ENCODE data around the gene WDR5. TPM values are rescaled to one million over a fixed set of nuclear protein-coding genes. Genes with fewer than 3 reads are reported as not detected.

Gene WDR5
- total RNA-seq, 1 donor, result 22.0 TPM

GRCh38 chr9:134170532-134171315 lies 34.8 kb downstream of the WDR5 start:
- DNase-seq (ENCODE audit: low read depth), result no peak
- H3K4me3 ChIP-seq (ENCODE audit: low read depth, low read length), result no peak overlapping the region
- TF ChIP-seq CTCF (IDR thresholded peaks at IDR 0.05; ENCODE audit: insufficient read depth, low read depth, low read length), result no peak

- no peak overlapping the region for H3K4me3 ChIP-seq (ENCODE audit: low read depth, low read length)
- DNase-seq (ENCODE audit: low read depth), result peak; percentile 65
- no peak for TF ChIP-seq CTCF (IDR thresholded peaks at IDR 0.05; ENCODE audit: insufficient read depth, low read depth, low read length)
Observed at GRCh38 chr9:134171316-134172197, 35.7 kb downstream of the WDR5 start.

GRCh38 chr9:134172198-134173126 lies 36.6 kb downstream of the WDR5 start:
- no peak overlapping the region for H3K4me3 ChIP-seq (ENCODE audit: low read depth, low read length)
- DNase-seq (ENCODE audit: low read depth), result no peak
- TF ChIP-seq CTCF (IDR thresholded peaks at IDR 0.05; ENCODE audit: insufficient read depth, low read depth, low read length), result no peak

- no peak for TF ChIP-seq CTCF (IDR thresholded peaks at IDR 0.05; ENCODE audit: insufficient read depth, low read depth, low read length)
- no peak overlapping the region for H3K4me3 ChIP-seq (ENCODE audit: low read depth, low read length)
- no peak for DNase-seq (ENCODE audit: low read depth)
Observed at GRCh38 chr9:134173127-134174072, 37.5 kb downstream of the WDR5 start.

- no peak for DNase-seq (ENCODE audit: low read depth)
- TF ChIP-seq CTCF (IDR thresholded peaks at IDR 0.05; ENCODE audit: insufficient read depth, low read depth, low read length), result no peak
- no peak overlapping the region for H3K4me3 ChIP-seq (ENCODE audit: low read depth, low read length)
Observed at GRCh38 chr9:134174073-134174449, 38.2 kb downstream of the WDR5 start.

Measured in fibroblast of villous mesenchyme (primary cell).